ENCODE measurements around the gene IFT80.
A peak's percentile ranks its signal among the peaks of the same experiment; 100 is the strongest.

Gene IFT80

DNA sequence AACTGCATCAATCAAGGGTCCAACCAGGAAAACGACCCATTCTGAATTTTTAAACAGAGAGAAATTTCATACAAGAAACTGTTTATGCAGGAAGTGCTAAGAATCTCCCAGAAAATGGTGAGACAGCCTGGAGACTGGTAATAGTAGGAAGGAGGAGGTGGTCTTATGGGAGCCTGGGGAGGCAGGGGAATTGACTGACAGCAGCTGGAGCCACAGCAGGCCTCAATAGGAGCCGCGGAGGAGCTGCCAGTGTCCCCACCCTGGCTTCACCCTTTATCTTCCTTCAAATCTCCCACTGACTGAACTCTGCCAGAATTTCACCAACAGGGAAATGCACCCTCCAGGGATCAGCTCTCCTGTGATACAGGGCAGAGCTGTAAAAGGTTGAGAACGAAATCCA lies 181.3 kb downstream of the IFT80 start:
- no peak for DNase-seq (ENCODE audit: low read depth, low spot score)
- H3K27ac ChIP-seq = no peak overlapping the region

DNA sequence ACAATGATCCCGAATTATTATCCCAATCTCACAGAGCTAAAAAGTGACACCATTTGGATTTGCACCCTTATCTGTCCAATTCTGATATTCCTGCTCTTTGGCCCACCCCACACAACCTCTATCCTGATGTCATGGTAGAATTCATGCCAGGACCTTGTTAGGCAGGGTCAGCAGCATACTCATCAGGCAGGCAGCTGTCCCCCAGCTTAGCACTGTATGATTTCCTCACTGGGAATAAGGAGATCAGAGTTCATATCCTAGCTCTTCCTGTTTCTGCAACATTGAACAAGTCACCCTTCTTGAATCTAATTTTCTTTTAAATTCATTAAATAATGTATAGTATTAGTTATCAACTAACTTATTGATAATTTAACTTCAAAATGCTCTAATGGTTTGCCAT lies 185.8 kb downstream of the IFT80 start:
- no peak overlapping the region for H3K27ac ChIP-seq
- no peak for DNase-seq (ENCODE audit: low read depth, low spot score)

DNA sequence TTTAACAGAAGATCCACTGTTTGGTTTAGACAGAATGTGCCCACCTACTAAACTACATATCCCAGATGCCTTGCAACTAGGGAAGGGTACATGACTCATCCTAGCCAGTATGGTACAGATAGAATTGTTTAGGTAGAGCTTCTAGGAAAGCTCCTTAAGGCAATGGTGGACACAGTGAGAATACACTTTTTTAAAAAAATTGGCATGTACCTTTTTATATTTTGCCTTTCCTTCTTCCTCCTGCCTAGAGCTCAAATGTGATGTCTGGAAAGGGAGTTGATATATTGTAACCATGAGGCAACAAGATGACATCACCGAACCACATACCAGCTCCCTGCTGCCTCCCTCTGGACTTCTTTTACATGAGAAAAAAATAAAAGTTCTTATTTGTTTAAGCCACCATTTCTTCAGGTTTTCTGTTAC lies 188.2 kb downstream of the IFT80 start:
- peak; percentile 6 for DNase-seq (ENCODE audit: low read depth, low spot score)
- H3K27ac ChIP-seq = no peak overlapping the region

- no peak for DNase-seq (ENCODE audit: low read depth, low spot score)
Measured at GRCh38 chr3:160210341-160210740, 188.7 kb downstream of the IFT80 start.

More at GRCh38 chr3:160210341-160210740, 188.7 kb downstream of the IFT80 start:
- H3K27ac ChIP-seq = no peak overlapping the region

All from epithelial cell of prostate (primary cell).